Measurements from ENCODE around the gene RASSF5. TPM values are rescaled to one million over a fixed set of nuclear protein-coding genes. Genes with fewer than 3 reads are reported as not detected.

RASSF5 gene
- total and polyA plus RNA-seq, 10 of the 15 experiments (the other 5 are each of a cell fraction or from before 2014, with no cell fraction given), result 14.0 to 89.6 (median 68.9) TPM

GRCh38 chr1:206556750-206557635, 49.7 kb downstream of the RASSF5 start (continued):
- TF ChIP-seq RCOR1 (conservative IDR thresholded peaks at IDR 0.05; ENCODE audit: low read depth, low read length) (0 out of 2 replicates have a peak, but pooled peaks have one; percentile 30), DPF2 (IDR thresholded peaks at IDR 0.05) (peak; percentile 93), ZSCAN29 (IDR thresholded peaks at IDR 0.05) (0 out of 2 replicates have a peak, but pooled peaks have one; percentile 33), JUNB (IDR thresholded peaks at IDR 0.05) (no peak), MXI1 (IDR thresholded peaks at IDR 0.05; ENCODE audit: low read depth, low read length) (peak; percentile 26; the same call in 1 of the 2 replicates), ELK1 (IDR thresholded peaks at IDR 0.05; ENCODE audit: low read depth, low read length) (no peak), CHD2 (IDR thresholded peaks at IDR 0.05; ENCODE audit: borderline replicate concordance, low read depth, low read length) (peak; percentile 77; the same call in 1 of the 2 replicates), CBX3 (IDR thresholded peaks at IDR 0.05; ENCODE audit: borderline replicate concordance, low read depth) (no peak), HDAC2 (IDR thresholded peaks at IDR 0.05) (no peak), ZNF687 (IDR thresholded peaks at IDR 0.05) (peak; percentile 58; the same call in 1 of the 2 replicates), CEBPZ (IDR thresholded peaks at IDR 0.05; ENCODE audit: low read depth, low read length) (no peak), CREM (IDR thresholded peaks at IDR 0.05; ENCODE audit: low read depth) (peak; percentile 53; the same call in 1 of the 2 replicates), FOXM1 (IDR thresholded peaks at IDR 0.05; ENCODE audit: low read depth, low read length) (no peak), FOS (IDR thresholded peaks at IDR 0.05; ENCODE audit: borderline replicate concordance, extremely low read depth, insufficient read length) (no peak), E2F4 (IDR thresholded peaks at IDR 0.05; ENCODE audit: low read depth, low read length) (no peak), KDM1A (IDR thresholded peaks at IDR 0.05; ENCODE audit: borderline replicate concordance) (no peak), E4F1 (IDR thresholded peaks at IDR 0.05; ENCODE audit: borderline replicate concordance, partially characterized antibody) (peak; percentile 38)
